Activated CD8-positive, alpha-beta memory T cell treated with anti-CD3 and anti-CD28 coated beads for 48 hours (primary cell): ENCODE data around the gene RTN4R.
"Not testable (repeated sequence)": the region's sequence is repeated elsewhere in the genome, so short reads cannot be mapped to it uniquely, and the experiment has no call there.

Source experiments
- DNase-seq, 3 experiments: peaks; one replicate each; pipeline ENCODE4 v3.0.0-alpha.2; 2020; ENCODE audit warnings: low read depth in 2 of 3, low spot score in 2 of 3

The RTN4R gene

GRCh38 chr22:20272700-20273099 is 4.6 kb upstream of the RTN4R start:
- no peak for DNase-seq

GRCh38 chr22:20272174-20272573 is 4.1 kb upstream of the RTN4R start:
- DNase-seq, result no peak

GRCh38 chr22:20271114-20271994 is 3.2 kb upstream of the RTN4R start:
- DNase-seq, result no peak

- not testable (repeated sequence) for DNase-seq
Measured at GRCh38 chr22:20270190-20271113, 2.3 kb upstream of the RTN4R start.

GRCh38 chr22:20269673-20270072 is 1.6 kb upstream of the RTN4R start:
- DNase-seq, result not testable (repeated sequence)

- not testable (repeated sequence) for DNase-seq
Measured at GRCh38 chr22:20269201-20269600, 1.1 kb upstream of the RTN4R start.

GRCh38 chr22:20267441-20268278 is 458 bp downstream of the RTN4R start:
- DNase-seq, result no peak

GRCh38 chr22:20266667-20267440 is 1.3 kb downstream of the RTN4R start:
- DNase-seq, result not testable (repeated sequence)

- DNase-seq, result not testable (repeated sequence)
Measured at GRCh38 chr22:20265772-20266666, 2.1 kb downstream of the RTN4R start.

GRCh38 chr22:20264614-20265452 is 3.3 kb downstream of the RTN4R start:
- no peak for DNase-seq

- DNase-seq, result not testable (repeated sequence)
Measured at GRCh38 chr22:20263404-20264281, 4.5 kb downstream of the RTN4R start.

GRCh38 chr22:20262582-20263147 is 5.5 kb downstream of the RTN4R start:
- no peak for DNase-seq

GRCh38 chr22:20261848-20262581 is 6.1 kb downstream of the RTN4R start:
- DNase-seq, result no peak

GRCh38 chr22:20260071-20260765 is 7.9 kb downstream of the RTN4R start:
- DNase-seq, result no peak

- no peak for DNase-seq
Measured at GRCh38 chr22:20259327-20259688, 8.8 kb downstream of the RTN4R start.
